ENCODE results near the gene GPR78. TPM values are rescaled to one million over a fixed set of nuclear protein-coding genes. Genes with fewer than 3 reads are reported as not detected.

Gene GPR78
- polyA plus RNA-seq, 1 of the 3 experiments (the other 2 are of a cell fraction): not detected

GRCh38 chr4:8568068-8568668 lies 12.0 kb upstream of the GPR78 start:
- WGBS (ENCODE audit: low lambda C conversion rate): 37% methylated on average over 5 of the region's 5 CpGs
- no peaks in the 10 kb centered on the region for H3K9me2 ChIP-seq
- no peak overlapping the region for H3K4me3 ChIP-seq (ENCODE audit: low read depth in 2 of 2, low read length in 1 of 2)
- TF ChIP-seq FOXJ3 (CRISPR knock-in tag; IDR thresholded peaks at IDR 0.05): no peak
- no peak for TF ChIP-seq MXI1 (IDR thresholded peaks at IDR 0.05; ENCODE audit: low read depth, low read length)
- no peaks in the 10 kb centered on the region for H3K9me3 ChIP-seq
- H3K4me1 ChIP-seq (ENCODE audit: control insufficient read depth in 1 of 2, insufficient read depth in 2 of 2, low read depth in 1 of 2, low read length in 1 of 2): no peaks in the 10 kb centered on the region; a peak in 1 of 4 replicates
- H3K27me3 ChIP-seq (ENCODE audit: insufficient read depth): no peaks in the 10 kb centered on the region
- ChIA-PET POLR2A (no interaction called here), CTCF (interaction anchor here (1.0 to 2.4 kb wide), 4 partner anchors 12 to 99 kb away, joined by 3 to 8 read pairs (median 5); no protein-coding TSS in a partner anchor)
- H3F3A ChIP-seq (replicated peaks; ENCODE audit: insufficient read depth): no peaks in the 10 kb centered on the region
- no peak overlapping the region for H2AFZ ChIP-seq (ENCODE audit: low read depth)
- no peak overlapping the region for H3K4me2 ChIP-seq
- H4K20me1 ChIP-seq (ENCODE audit: insufficient read depth): no peaks in the 10 kb centered on the region
- H3K36me3 ChIP-seq (replicated peaks in 1 of 2; ENCODE audit: control insufficient read depth in 1 of 2, insufficient read depth in 2 of 2, low read length in 1 of 2): no peaks in the 10 kb centered on the region
- no peak overlapping the region for H3K9ac ChIP-seq
- no peak for DNase-seq
- H3K79me2 ChIP-seq (ENCODE audit: insufficient read depth): no peaks in the 10 kb centered on the region
- no peak overlapping the region for H3K27ac ChIP-seq (ENCODE audit: low read depth in 2 of 2, low read length in 1 of 2)

- H3K9me3 ChIP-seq: no peaks in the 10 kb centered on the region
- no peak overlapping the region for H3K4me2 ChIP-seq
- ChIA-PET POLR2A (no interaction called here), CTCF (interaction anchor here (1.2 to 2.4 kb wide), 3 partner anchors 14 to 18 kb away, joined by 3 to 8 read pairs (median 3); no protein-coding TSS in a partner anchor)
- no peaks in the 10 kb centered on the region for H3K27me3 ChIP-seq (ENCODE audit: insufficient read depth)
- DNase-seq: no peak
- no peak for TF ChIP-seq ELF1 (IDR thresholded peaks at IDR 0.05)
- TF ChIP-seq RCOR1 (IDR thresholded peaks at IDR 0.05; ENCODE audit: low read length): no peak
- TF ChIP-seq YY1 (IDR thresholded peaks at IDR 0.05; ENCODE audit: low read depth): no peak
- TF ChIP-seq TEAD4 (IDR thresholded peaks at IDR 0.05; ENCODE audit: borderline replicate concordance, insufficient read depth): no peak
- no peak for TF ChIP-seq CTCF (IDR thresholded peaks at IDR 0.05)
- TF ChIP-seq REST (IDR thresholded peaks at IDR 0.05; ENCODE audit: low read depth, low read length): no peak
- TF ChIP-seq FOXJ3 (CRISPR knock-in tag; IDR thresholded peaks at IDR 0.05): no peak
- TF ChIP-seq TAF1 (IDR thresholded peaks at IDR 0.05; ENCODE audit: borderline replicate concordance, low read depth, low read length): no peak
- no peak for TF ChIP-seq GABPA (IDR thresholded peaks at IDR 0.05; ENCODE audit: low read depth)
- TF ChIP-seq PBX3 (IDR thresholded peaks at IDR 0.05): no peak
- TF ChIP-seq POLR2AphosphoS5 (IDR thresholded peaks at IDR 0.05; ENCODE audit: low read depth, low read length): no peak
- TF ChIP-seq FOSL2 (IDR thresholded peaks at IDR 0.05; ENCODE audit: borderline replicate concordance, low read depth): no peak
- TF ChIP-seq MEF2A (IDR thresholded peaks at IDR 0.05; ENCODE audit: borderline replicate concordance, low read depth): no peak
- TF ChIP-seq IRF3 (IDR thresholded peaks at IDR 0.05; ENCODE audit: low read depth, low read length): no peak
- no peaks in the 10 kb centered on the region for H3K4me1 ChIP-seq (ENCODE audit: control insufficient read depth in 1 of 2, insufficient read depth in 2 of 2, low read depth in 1 of 2, low read length in 1 of 2)
- no peaks in the 10 kb centered on the region for H3K79me2 ChIP-seq (ENCODE audit: insufficient read depth)
- no peak overlapping the region for H3K4me3 ChIP-seq (ENCODE audit: low read depth in 2 of 2, low read length in 1 of 2)
- 62% methylated on average over 1 of the region's 1 CpG for WGBS (ENCODE audit: low lambda C conversion rate)
- no peak overlapping the region for H3K27ac ChIP-seq (ENCODE audit: low read depth in 2 of 2, low read length in 1 of 2)
- no peaks in the 10 kb centered on the region for H4K20me1 ChIP-seq (ENCODE audit: insufficient read depth)
- no peak overlapping the region for H2AFZ ChIP-seq (ENCODE audit: low read depth)
- H3K9me2 ChIP-seq: no peaks in the 10 kb centered on the region
- no peaks in the 10 kb centered on the region for H3F3A ChIP-seq (replicated peaks; ENCODE audit: insufficient read depth)
- no peaks in the 10 kb centered on the region for H3K36me3 ChIP-seq (replicated peaks in 1 of 2; ENCODE audit: control insufficient read depth in 1 of 2, insufficient read depth in 2 of 2, low read length in 1 of 2)
- H3K9ac ChIP-seq: no peak overlapping the region
Observed at GRCh38 chr4:8570201-8570600, 10.0 kb upstream of the GPR78 start.

Data from SK-N-SH (cell line).